Mesodermal cell (in vitro differentiated cells): ENCODE data around the gene SNAPC2.
A peak's percentile ranks its signal among the peaks of the same experiment; 100 is the strongest.

Experiments used
- H3K27ac ChIP-seq: 2 replicates; pipeline ENCODE4 v1.7.0; 2013; ENCODE audit warnings: mild to moderate bottlenecking, low read depth, low read length, moderate library complexity; ENCODE audit not compliant: severe bottlenecking
- H3K36me3 ChIP-seq: 2 replicates; pipeline ENCODE4 v1.7.1; 2013; ENCODE audit warnings: mild to moderate bottlenecking, low read length, moderate library complexity; ENCODE audit not compliant: control insufficient read depth, insufficient read depth
- H3K4me1 ChIP-seq: one replicate; pipeline ENCODE4 v1.7.1; 2013; ENCODE audit warnings: mild to moderate bottlenecking, low read length; ENCODE audit not compliant: insufficient read depth, control insufficient read depth, poor library complexity, severe bottlenecking
- H3K4me3 ChIP-seq: 2 replicates; pipeline ENCODE4 v1.7.0; 2013; ENCODE audit warnings: low read length, control low read depth, mild to moderate bottlenecking; ENCODE audit not compliant: insufficient read depth, poor library complexity, severe bottlenecking; ENCODE audit errors: extremely low read depth
- H3K9me3 ChIP-seq: 2 replicates; pipeline ENCODE4 v1.7.1; 2013; ENCODE audit warnings: mild to moderate bottlenecking, low read length, moderate library complexity; ENCODE audit not compliant: control insufficient read depth
- WGBS, 2 experiments: methylation state at CpG; one replicate each; pipeline ENCODE4 v1.1.5; 2013; ENCODE audit warnings: missing lambda C conversion rate in 2 of 2; ENCODE audit not compliant: insufficient coverage in 2 of 2; 5-methylcytosine and 5-hydroxymethylcytosine counted together

SNAPC2 gene

DNA sequence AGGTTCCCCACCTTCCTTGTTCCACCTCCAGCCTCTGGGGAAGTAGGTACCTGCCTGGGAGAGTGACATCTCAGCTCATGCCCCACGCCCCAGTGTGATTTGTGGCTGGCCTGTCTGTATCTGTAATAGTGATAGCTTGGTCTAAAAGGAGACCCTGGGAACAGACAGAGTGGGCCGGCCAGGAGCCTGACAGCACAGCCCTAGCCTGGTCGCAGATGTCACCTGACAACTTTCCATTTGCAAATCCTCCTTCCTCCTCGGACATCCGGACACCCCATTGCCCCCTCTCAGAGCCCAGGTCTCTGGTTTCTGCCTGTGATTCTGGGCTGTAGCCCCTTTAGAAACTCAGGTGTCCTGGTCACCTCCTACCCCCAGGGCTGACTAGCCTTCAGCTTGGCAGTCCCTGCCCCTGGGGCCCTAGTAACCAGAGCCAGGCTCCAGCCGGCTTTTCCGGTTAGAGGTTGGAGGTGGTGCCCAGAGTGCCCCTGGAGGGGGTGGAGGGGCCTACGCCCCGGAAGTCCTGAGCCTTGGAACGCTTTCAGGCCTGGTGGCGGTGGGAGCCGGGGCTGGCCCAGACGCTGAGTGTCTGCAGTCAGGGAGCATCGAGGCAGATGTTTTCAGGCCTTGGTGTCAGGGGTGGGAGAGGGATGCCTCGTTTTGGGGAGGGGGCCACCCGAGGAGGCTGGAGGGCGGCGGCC is 25.4 kb upstream of the SNAPC2 start:
- Histone ChIP-seq H3K4me1 (no peaks in the 10 kb centered on the region), H3K36me3 (no peaks in the 10 kb centered on the region), H3K4me3 (no peak overlapping the region), H3K27ac (no peak overlapping the region), H3K9me3 (no peaks in the 10 kb centered on the region)
- 78 to 80% methylated on average over 14 to 16 of the region's 18 CpGs for WGBS, 2 experiments

DNA sequence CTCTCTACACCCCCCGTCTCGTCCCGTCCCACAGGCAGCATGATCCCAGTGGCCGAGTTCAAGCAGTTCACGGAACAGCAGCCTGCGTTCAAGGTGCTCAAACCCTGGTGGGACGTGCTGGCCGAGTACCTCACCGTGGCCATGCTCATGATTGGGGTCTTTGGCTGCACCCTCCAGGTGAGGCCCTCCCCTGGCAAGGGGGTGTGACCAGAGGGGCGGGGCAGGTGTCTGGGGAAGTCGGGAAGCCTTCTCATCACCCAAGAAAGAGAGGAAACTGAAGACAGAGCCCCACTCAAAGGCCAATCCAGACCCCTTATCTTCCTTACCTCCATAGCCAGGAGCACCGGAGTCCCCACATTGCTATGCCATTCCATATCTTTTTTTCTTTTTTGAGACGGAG is 24.6 kb upstream of the SNAPC2 start:
- no peaks in the 10 kb centered on the region for H3K4me1 ChIP-seq
- 94 to 96% methylated on average over 13 of the region's 13 CpGs for WGBS, 2 experiments
- H3K36me3 ChIP-seq = no peaks in the 10 kb centered on the region
- H3K27ac ChIP-seq = no peak overlapping the region
- no peak overlapping the region for H3K4me3 ChIP-seq
- no peaks in the 10 kb centered on the region for H3K9me3 ChIP-seq

DNA sequence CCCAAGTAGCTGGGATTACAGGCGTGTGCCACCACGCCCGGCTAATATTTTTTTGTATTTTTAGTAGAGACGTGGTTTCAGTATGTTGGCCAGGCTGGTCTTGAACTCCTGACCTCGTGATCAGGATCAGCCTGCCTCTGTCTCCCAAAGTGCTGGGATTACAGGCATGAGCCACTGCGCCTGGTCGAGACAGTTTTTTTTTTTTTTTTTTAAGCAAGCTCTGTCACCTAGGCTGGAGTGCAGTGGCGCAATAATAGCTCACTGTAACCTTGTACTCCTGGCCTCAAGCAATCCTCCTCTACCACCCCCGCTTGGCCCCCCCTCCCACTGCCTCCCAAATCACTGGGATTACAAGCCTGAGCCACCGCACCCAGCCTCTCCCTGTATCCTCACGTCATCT is 22.8 kb upstream of the SNAPC2 start:
- H3K9me3 ChIP-seq = no peaks in the 10 kb centered on the region
- H3K4me1 ChIP-seq = no peaks in the 10 kb centered on the region
- H3K36me3 ChIP-seq = no peaks in the 10 kb centered on the region
- H3K27ac ChIP-seq = no peak overlapping the region
- WGBS, 2 experiments = 90 to 93% methylated on average over 6 to 7 of the region's 11 CpGs
- H3K4me3 ChIP-seq = no peak overlapping the region

- WGBS, 2 experiments = 96% methylated on average over 14 to 15 of the region's 16 CpGs
- Histone ChIP-seq H3K4me3 (no peak overlapping the region), H3K4me1 (peaks cover 7% of the 10 kb centered on the region), H3K9me3 (no peaks in the 10 kb centered on the region), H3K27ac (no peak overlapping the region), H3K36me3 (no peaks in the 10 kb centered on the region)
Observed at GRCh38 chr19:7898967-7899366, 21.2 kb upstream of the SNAPC2 start.

DNA sequence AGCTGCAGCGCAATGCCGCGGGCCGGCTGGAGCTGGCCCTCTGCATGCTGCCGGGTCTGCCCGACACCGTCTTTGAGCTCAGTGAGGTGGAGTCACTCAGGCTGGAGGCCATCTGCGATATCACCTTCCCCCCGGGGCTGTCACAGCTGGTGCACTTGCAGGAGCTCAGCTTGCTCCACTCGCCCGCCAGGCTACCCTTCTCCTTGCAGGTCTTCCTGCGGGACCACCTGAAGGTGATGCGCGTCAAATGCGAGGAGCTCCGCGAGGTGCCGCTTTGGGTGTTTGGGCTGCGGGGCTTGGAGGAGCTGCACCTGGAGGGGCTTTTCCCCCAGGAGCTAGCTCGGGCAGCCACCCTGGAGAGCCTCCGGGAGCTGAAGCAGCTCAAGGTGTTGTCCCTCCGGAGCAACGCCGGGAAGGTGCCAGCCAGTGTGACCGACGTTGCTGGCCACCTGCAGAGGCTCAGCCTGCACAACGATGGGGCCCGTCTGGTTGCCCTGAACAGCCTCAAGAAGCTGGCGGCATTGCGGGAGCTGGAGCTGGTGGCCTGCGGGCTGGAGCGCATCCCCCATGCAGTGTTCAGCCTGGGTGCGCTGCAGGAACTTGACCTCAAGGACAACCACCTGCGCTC is 20.3 kb upstream of the SNAPC2 start:
- H3K36me3 ChIP-seq = no peaks in the 10 kb centered on the region
- H3K4me3 ChIP-seq = no peak overlapping the region
- WGBS, 2 experiments = 94 to 95% methylated on average over 32 to 34 of the region's 34 CpGs
- H3K4me1 ChIP-seq = peaks cover 10% of the 10 kb centered on the region
- no peaks in the 10 kb centered on the region for H3K9me3 ChIP-seq
- no peak overlapping the region for H3K27ac ChIP-seq

- Histone ChIP-seq H3K36me3 (no peaks in the 10 kb centered on the region), H3K9me3 (no peaks in the 10 kb centered on the region), H3K4me1 (peaks cover 15% of the 10 kb centered on the region), H3K27ac (no peak overlapping the region), H3K4me3 (no peak overlapping the region)
- WGBS, 2 experiments = 89 to 91% methylated on average over 17 to 21 of the region's 21 CpGs
Observed at GRCh38 chr19:7900401-7900870, 19.7 kb upstream of the SNAPC2 start.

GRCh38 chr19:7900931-7901330 is 19.2 kb upstream of the SNAPC2 start:
- no peak overlapping the region for H3K4me3 ChIP-seq
- peaks cover 15% of the 10 kb centered on the region for H3K4me1 ChIP-seq
- H3K36me3 ChIP-seq = peaks cover 3% of the 10 kb centered on the region
- no peaks in the 10 kb centered on the region for H3K9me3 ChIP-seq
- no peak overlapping the region for H3K27ac ChIP-seq
- WGBS, 2 experiments = 100% methylated on average over 1 of the region's 3 CpGs

DNA sequence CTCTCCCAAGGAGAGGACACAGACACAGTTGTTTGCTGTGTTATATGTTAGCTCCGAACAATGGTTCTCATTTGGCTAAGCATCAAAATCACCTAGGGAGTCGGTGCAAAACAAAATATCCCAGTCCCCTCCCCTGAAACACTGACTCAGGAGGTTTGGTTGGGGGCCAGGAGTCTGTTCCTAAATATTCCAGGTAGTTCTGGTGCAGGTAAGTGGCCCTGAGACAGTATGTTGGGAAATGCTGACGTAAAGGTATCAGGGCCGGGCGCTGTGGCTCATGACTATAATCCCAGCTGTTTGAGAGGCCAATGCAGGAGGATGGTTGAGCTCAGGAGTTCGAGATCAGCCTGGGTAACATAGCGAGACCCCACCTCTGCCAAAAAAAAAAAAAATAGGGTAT is 18.8 kb upstream of the SNAPC2 start:
- Histone ChIP-seq H3K4me1 (peaks cover 15% of the 10 kb centered on the region), H3K4me3 (no peak overlapping the region), H3K36me3 (peaks cover 7% of the 10 kb centered on the region), H3K9me3 (no peaks in the 10 kb centered on the region), H3K27ac (no peak overlapping the region)
- WGBS, 2 experiments = 84 to 96% methylated on average over 5 to 6 of the region's 7 CpGs

DNA sequence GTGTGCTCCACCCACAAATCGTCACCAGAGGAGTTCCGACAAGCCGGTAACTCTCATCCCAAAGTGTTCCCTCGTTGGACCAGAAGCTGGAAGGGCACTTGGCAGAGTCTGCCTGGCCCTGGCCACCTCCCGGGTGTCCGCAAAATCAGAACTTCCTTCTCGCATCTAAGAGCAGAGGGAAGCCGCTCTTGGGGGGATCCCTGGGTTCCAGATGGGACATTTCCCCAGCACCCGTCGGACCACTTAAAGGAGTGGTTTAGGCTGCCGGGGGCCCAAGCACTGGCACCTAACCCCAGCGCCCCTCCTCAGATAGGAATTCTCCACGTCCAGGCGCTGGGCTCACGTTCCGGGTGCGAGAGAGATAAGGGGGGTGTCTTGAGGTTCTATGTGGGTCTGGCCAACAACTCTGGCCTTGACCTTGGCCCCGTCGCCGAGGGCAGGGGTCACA is 17.3 kb upstream of the SNAPC2 start:
- 60 to 75% methylated on average over 17 to 18 of the region's 20 CpGs for WGBS, 2 experiments
- peak overlapping the region; percentile 61 for H3K4me3 ChIP-seq
- peaks cover 8% of the 10 kb centered on the region for H3K36me3 ChIP-seq
- peaks cover 15% of the 10 kb centered on the region for H3K4me1 ChIP-seq
- H3K27ac ChIP-seq = peak overlapping the region; percentile 64
- H3K9me3 ChIP-seq = no peaks in the 10 kb centered on the region

- Histone ChIP-seq H3K4me3 (peak within 1 kb of the TSS; percentile 70), H3K27ac (peak within 1 kb of the TSS; percentile 66), H3K36me3 (peaks cover 8% of the 10 kb centered on the region), H3K4me1 (peaks cover 15% of the 10 kb centered on the region), H3K9me3 (no peaks in the 10 kb centered on the region)
- 0 to 1% methylated on average over 72 to 75 of the region's 89 CpGs for WGBS, 2 experiments
Observed at GRCh38 chr19:7903244-7904073, 16.7 kb upstream of the SNAPC2 start, which contains the start of gene MAP2K7. Gene MAP2K7 (plus strand): TSS chr19:7903877. CDS start chr19:7903945, 68 bp downstream.
